GM23338 (cell line): Measurements from ENCODE around the gene ZNF496. TPM values are rescaled to one million over a fixed set of nuclear protein-coding genes. Genes with fewer than 3 reads are reported as not detected.

Experiments used
- ATAC-seq: fragments of 200-7000 bp; cut with Tn5 transposase; 3 replicates; pipeline ENCODE4 v1.9.1; 2020
- DNase-seq: peaks from one replicate; pipeline ENCODE4 v3.0.0-alpha.2; 2015; ENCODE audit warnings: low spot score
- H2AFZ ChIP-seq: fragments of 200-600 bp; sonication (generic); 2 replicates; pipeline ENCODE4 v1.8.0; 2016; ENCODE audit warnings: antibody characterized with exemption, mild to moderate bottlenecking, moderate library complexity
- H3F3A ChIP-seq: fragments of 200-600 bp; sonication (generic); replicated peaks from 2 replicates; pipeline ENCODE4 v1.8.0; 2017; ENCODE audit warnings: antibody characterized with exemption, mixed run types, low read depth
- H3K27ac ChIP-seq: fragments of 200-600 bp; sonication (generic); 2 replicates; pipeline ENCODE4 v1.6.1; 2016; ENCODE audit warnings: low read depth
- H3K27me3 ChIP-seq: fragments of 200-600 bp; sonication (generic); 2 replicates; pipeline ENCODE4 v1.8.0; 2016; ENCODE audit warnings: mild to moderate bottlenecking, mixed run types, moderate library complexity; ENCODE audit not compliant: insufficient read depth
- H3K36me3 ChIP-seq: fragments of 200-600 bp; sonication (generic); 2 replicates; pipeline ENCODE4 v1.8.0; 2016; ENCODE audit warnings: mild to moderate bottlenecking; ENCODE audit not compliant: insufficient read depth
- H3K4me1 ChIP-seq: fragments of 200-600 bp; sonication (generic); 2 replicates; pipeline ENCODE4 v1.8.0; 2016; ENCODE audit warnings: mild to moderate bottlenecking, moderate library complexity; ENCODE audit not compliant: insufficient read depth
- H3K4me2 ChIP-seq: fragments of 200-600 bp; sonication (generic); 2 replicates; pipeline ENCODE4 v1.7.1; 2017; ENCODE audit warnings: mixed run types
- H3K4me3 ChIP-seq: fragments of 200-600 bp; sonication (generic); 2 replicates; pipeline ENCODE4 v1.6.1; 2016; ENCODE audit warnings: mixed run types
- H3K79me2 ChIP-seq: fragments of 200-600 bp; sonication (generic); replicated peaks from 2 replicates; pipeline ENCODE4 v1.8.0; 2017; ENCODE audit warnings: mild to moderate bottlenecking; ENCODE audit not compliant: insufficient read depth
- H3K9me2 ChIP-seq: fragments of 200-600 bp; sonication (generic); 2 replicates; pipeline ENCODE4 v1.8.0; 2017; ENCODE audit not compliant: insufficient read depth
- H4K20me1 ChIP-seq: fragments of 200-600 bp; sonication (generic); replicated peaks from 2 replicates; pipeline ENCODE4 v1.8.0; 2017; ENCODE audit warnings: mild to moderate bottlenecking; ENCODE audit not compliant: insufficient read depth
- H3K27ac Mint-ChIP-seq: 2 replicates; pipeline ENCODE4 v1.8.0; 2020; ENCODE audit warnings: inconsistent platforms, mild to moderate bottlenecking, moderate library complexity, mixed read lengths
- H3K27me3 Mint-ChIP-seq: 3 replicates; pipeline ENCODE4 v1.8.0; 2022; ENCODE audit warnings: low read depth, mild to moderate bottlenecking, moderate library complexity, mixed read lengths, inconsistent platforms; ENCODE audit not compliant: insufficient read depth, poor library complexity
- H3K36me3 Mint-ChIP-seq: 3 replicates; pipeline ENCODE4 v1.8.0; 2021; ENCODE audit warnings: low read depth, mild to moderate bottlenecking, inconsistent platforms, moderate library complexity, mixed read lengths
- H3K4me1 Mint-ChIP-seq: 3 replicates; pipeline ENCODE4 v1.8.0; 2020; ENCODE audit warnings: mild to moderate bottlenecking, inconsistent platforms, mixed read lengths
- H3K4me3 Mint-ChIP-seq: 3 replicates; pipeline ENCODE4 v1.8.0; 2021; ENCODE audit warnings: moderate library complexity, mild to moderate bottlenecking, inconsistent platforms, mixed read lengths
- H3K9me3 Mint-ChIP-seq: 3 replicates; pipeline ENCODE4 v1.8.0; 2020; ENCODE audit warnings: moderate library complexity, mild to moderate bottlenecking, inconsistent platforms, mixed read lengths
- CTCF ChIP-seq, 2 experiments: fragments of 200-600 bp in 1 of 2; sonication (generic) in 1 of 2; conservative IDR thresholded peaks; 2 replicates each; pipeline versions ENCODE4 v1.5.1 to v1.6.1; 2016 to 2017; ENCODE audit warnings: antibody characterized with exemption in 2 of 2, low read depth in 2 of 2, mild to moderate bottlenecking in 2 of 2, moderate library complexity in 1 of 2
- EZH2 ChIP-seq: fragments of 200-600 bp; sonication (generic); IDR thresholded peaks from one replicate; pipeline ENCODE4 v1.8.0; 2017; ENCODE audit warnings: antibody characterized with exemption, mild to moderate bottlenecking, low read depth; ENCODE audit not compliant: unreplicated experiment
- EZH2phosphoT487 ChIP-seq: fragments of 200-600 bp; sonication (generic); IDR thresholded peaks from one replicate; pipeline ENCODE4 v1.8.1; 2018; ENCODE audit warnings: antibody characterized with exemption; ENCODE audit not compliant: unreplicated experiment
- POLR2AphosphoS5 ChIP-seq: IDR thresholded peaks from 2 replicates; pipeline ENCODE4 v1.6.1; 2016; ENCODE audit warnings: antibody characterized with exemption, low read depth
- STAT1 ChIP-seq: IDR thresholded peaks from one replicate; pipeline ENCODE4 v1.6.1; 2016; ENCODE audit warnings: antibody characterized with exemption; ENCODE audit not compliant: unreplicated experiment
- ZNF114 ChIP-seq: fragments of 250-450 bp; sonication (Bioruptor Pico); IDR thresholded peaks from 2 replicates; pipeline ENCODE4 v1.5.0; 2020; ENCODE audit warnings: mild to moderate bottlenecking, moderate library complexity
- ZNF331 ChIP-seq: fragments of 250-450 bp; sonication (Bioruptor Pico); IDR thresholded peaks from 2 replicates; pipeline ENCODE4 v1.5.0; 2020; ENCODE audit warnings: low read depth, mild to moderate bottlenecking, moderate library complexity
- ZNF462 ChIP-seq: fragments of 250-450 bp; sonication (Bioruptor Pico); IDR thresholded peaks from 2 replicates; pipeline ENCODE4 v1.5.0; 2020; ENCODE audit warnings: mild to moderate bottlenecking, moderate library complexity
- polyA plus RNA-seq: library from polyadenylated mRNA; unstranded; fragments of >200 nt; fragmentation: Nextera tagmentation; extraction: Ambion mirVana; gene quantifications from 2 replicates; pipeline ENCODE4 v1.2.1, GENCODE V29; 2016
- total RNA-seq: library from RNA; depleted of rRNA; stranded (reverse); fragments of >200 nt; shearing (Covaris generic); gene quantifications from 2 replicates; pipeline ENCODE4 v1.2.3, GENCODE V29; 2014
- TF ChIP-seq, protein P1 (sequence below): IDR thresholded peaks from 2 replicates; pipeline ENCODE4 v1.6.1; 2016; ENCODE audit warnings: antibody characterized with exemption

Gene ZNF496
- total and polyA plus RNA-seq, 2 experiments from 2014 or later = 22.0 to 127 TPM

- H3K4me3 ChIP-seq = no peak overlapping the region
- Mint-ChIP-seq H3K9me3 (peaks cover 27% of the 10 kb centered on the region), H3K27ac (no peak overlapping the region), H3K4me1 (no peaks in the 10 kb centered on the region), H3K36me3 (peaks cover 18% of the 10 kb centered on the region; the same call in 2 of the 3 replicates), H3K27me3 (peaks cover 3% of the 10 kb centered on the region), H3K4me3 (no peak overlapping the region)
- no peaks in the 10 kb centered on the region for H3K79me2 ChIP-seq
- no peak overlapping the region for H3K4me2 ChIP-seq
- H4K20me1 ChIP-seq = no peaks in the 10 kb centered on the region
- ATAC-seq (no peak), DNase-seq (no peak)
- no peak overlapping the region for H2AFZ ChIP-seq
- H3K27me3 ChIP-seq = no peaks in the 10 kb centered on the region
- H3K36me3 ChIP-seq = no peaks in the 10 kb centered on the region
- H3K4me1 ChIP-seq = no peaks in the 10 kb centered on the region
- TF ChIP-seq ZNF462 (CRISPR knock-in tag) (no peak), ZNF331 (CRISPR knock-in tag) (no peak), EZH2 (no peak), STAT1 (no peak), POLR2AphosphoS5 (no peak)
- no peaks in the 10 kb centered on the region for H3K9me2 ChIP-seq
- no peaks in the 10 kb centered on the region for H3F3A ChIP-seq
- no peak overlapping the region for H3K27ac ChIP-seq
Measured at GRCh38 chr1:247270003-247270402, 61.7 kb downstream of the ZNF496 start.

- H3F3A ChIP-seq = no peaks in the 10 kb centered on the region
- no peaks in the 10 kb centered on the region for H4K20me1 ChIP-seq
- Mint-ChIP-seq H3K27ac (no peak overlapping the region), H3K27me3 (peaks cover 3% of the 10 kb centered on the region), H3K36me3 (peaks cover 18% of the 10 kb centered on the region; the same call in 2 of the 3 replicates), H3K4me3 (no peak overlapping the region), H3K4me1 (no peaks in the 10 kb centered on the region), H3K9me3 (peaks cover 32% of the 10 kb centered on the region)
- no peaks in the 10 kb centered on the region for H3K36me3 ChIP-seq
- H3K4me3 ChIP-seq = no peak overlapping the region
- no peak overlapping the region for H3K4me2 ChIP-seq
- no peak overlapping the region for H3K27ac ChIP-seq
- ATAC-seq (no peak), DNase-seq (no peak)
- H3K79me2 ChIP-seq = no peaks in the 10 kb centered on the region
- H3K9me2 ChIP-seq = no peaks in the 10 kb centered on the region
- no peaks in the 10 kb centered on the region for H3K27me3 ChIP-seq
- H3K4me1 ChIP-seq = no peaks in the 10 kb centered on the region
- H2AFZ ChIP-seq = no peak overlapping the region
- TF ChIP-seq, protein P1, sequence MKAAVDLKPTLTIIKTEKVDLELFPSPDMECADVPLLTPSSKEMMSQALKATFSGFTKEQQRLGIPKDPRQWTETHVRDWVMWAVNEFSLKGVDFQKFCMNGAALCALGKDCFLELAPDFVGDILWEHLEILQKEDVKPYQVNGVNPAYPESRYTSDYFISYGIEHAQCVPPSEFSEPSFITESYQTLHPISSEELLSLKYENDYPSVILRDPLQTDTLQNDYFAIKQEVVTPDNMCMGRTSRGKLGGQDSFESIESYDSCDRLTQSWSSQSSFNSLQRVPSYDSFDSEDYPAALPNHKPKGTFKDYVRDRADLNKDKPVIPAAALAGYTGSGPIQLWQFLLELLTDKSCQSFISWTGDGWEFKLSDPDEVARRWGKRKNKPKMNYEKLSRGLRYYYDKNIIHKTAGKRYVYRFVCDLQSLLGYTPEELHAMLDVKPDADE = no peak
- TF ChIP-seq ZNF114 (CRISPR knock-in tag) (no peak), EZH2 (no peak), CTCF (conservative IDR thresholded peaks at IDR 0.05; ENCODE audit: low read depth in 2 of 2) (no peak), STAT1 (no peak), EZH2phosphoT487 (no peak)
Measured at GRCh38 chr1:247269133-247269532, 62.5 kb downstream of the ZNF496 start.
